K562 (cell line): ENCODE measurements around the gene CDH16. TPM values are rescaled to one million over a fixed set of nuclear protein-coding genes. Genes with fewer than 3 reads are reported as not detected.
A peak's percentile ranks its signal among the peaks of the same experiment; 100 is the strongest.

Experiments used
- CAMTA2 ChIP-seq: fragments of 250-450 bp; sonication (Bioruptor Pico); conservative IDR thresholded peaks from 2 replicates; pipeline ENCODE4 v1.5.1; 2022
- CBX5 ChIP-seq: IDR thresholded peaks from 2 replicates; pipeline ENCODE4 v1.6.1; 2014; ENCODE audit warnings: low read depth, borderline replicate concordance
- E2F3 ChIP-seq: fragments of 250-450 bp; sonication (Bioruptor Pico); IDR thresholded peaks from 2 replicates; pipeline ENCODE4 v1.4.0; 2020; ENCODE audit warnings: mild to moderate bottlenecking
- HOMEZ ChIP-seq: fragments of 250-450 bp; sonication (Bioruptor Pico); IDR thresholded peaks from 2 replicates; pipeline ENCODE4 v1.4.0; 2020; ENCODE audit warnings: mild to moderate bottlenecking, moderate library complexity
- KDM2B ChIP-seq: fragments of 250-450 bp; sonication (Bioruptor Pico); IDR thresholded peaks from 2 replicates; pipeline ENCODE4 v1.8.0; 2021; ENCODE audit warnings: mild to moderate bottlenecking, moderate library complexity
- KLF13 ChIP-seq: fragments of 450-650 bp; IDR thresholded peaks from 2 replicates; pipeline ENCODE4 v1.6.1; 2016; ENCODE audit warnings: missing genetic modification characterization, low read depth, mild to moderate bottlenecking, missing compliant biosample characterization, moderate library complexity, borderline replicate concordance
- MTA3 ChIP-seq: fragments of 450-650 bp; formaldehyde crosslinking; IDR thresholded peaks from 2 replicates; pipeline ENCODE4 v1.6.1; 2017; ENCODE audit warnings: mild to moderate bottlenecking, borderline replicate concordance
- PHB ChIP-seq: fragments of 250-450 bp; sonication (Bioruptor Pico); IDR thresholded peaks from 2 replicates; pipeline ENCODE4 v1.5.0; 2021
- RBM15 ChIP-seq: fragments of 200-400 bp; formaldehyde crosslinking; IDR thresholded peaks from 2 replicates; pipeline ENCODE4 v1.6.1; 2018; ENCODE audit warnings: mild to moderate bottlenecking, low read length, moderate library complexity; ENCODE audit not compliant: insufficient read depth
- RBM17 ChIP-seq: fragments of 200-400 bp; formaldehyde crosslinking; IDR thresholded peaks from 2 replicates; pipeline ENCODE4 v1.6.1; 2017; ENCODE audit warnings: low read depth, mild to moderate bottlenecking, low read length, borderline replicate concordance
- RBM25 ChIP-seq: fragments of 200-400 bp; formaldehyde crosslinking; IDR thresholded peaks from 2 replicates; pipeline ENCODE4 v1.6.1; 2018; ENCODE audit warnings: low read length, low read depth, moderate library complexity; ENCODE audit not compliant: severe bottlenecking
- RBM39 ChIP-seq: fragments of 200-400 bp; formaldehyde crosslinking; optimal IDR thresholded peaks from 2 replicates; pipeline ENCODE3; 2018; ENCODE audit warnings: low read depth, low read length
- RFX5 ChIP-seq: IDR thresholded peaks from 2 replicates; pipeline ENCODE4 v1.6.1; 2011; ENCODE audit warnings: low read depth, mild to moderate bottlenecking, improper control_type of control experiment, low read length
- TCF7 ChIP-seq: sonication (generic); IDR thresholded peaks from 2 replicates; pipeline ENCODE4 v1.6.1; 2016; ENCODE audit warnings: antibody characterized with exemption, borderline replicate concordance
- TEAD4 ChIP-seq, 2 experiments: sonication (generic) in 1 of 2; formaldehyde crosslinking in 1 of 2; IDR thresholded peaks; 2 replicates each; pipeline versions ENCODE4 v1.6.1 to v1.8.0; 2012 to 2022; ENCODE audit warnings: borderline replicate concordance in 1 of 2, inconsistent platforms in 1 of 2, low read length in 1 of 2, mild to moderate bottlenecking in 1 of 2, missing genetic modification reagents in 1 of 2
- THRA ChIP-seq: fragments of 450-650 bp; IDR thresholded peaks from 2 replicates; pipeline ENCODE4 v1.6.1; 2017; ENCODE audit warnings: mild to moderate bottlenecking, moderate library complexity
- ZNF134 ChIP-seq: fragments of 250-450 bp; sonication (Bioruptor Pico); conservative IDR thresholded peaks from 2 replicates; pipeline ENCODE4 v1.4.0; 2020
- ZNF143 ChIP-seq: sonication (generic); formaldehyde crosslinking; IDR thresholded peaks from 2 replicates; pipeline ENCODE4 v1.9.0; 2022; ENCODE audit warnings: mild to moderate bottlenecking, missing genetic modification reagents
- ZNF347 ChIP-seq: fragments of 450-650 bp; formaldehyde crosslinking; IDR thresholded peaks from 2 replicates; pipeline ENCODE4 v1.4.0; 2020; ENCODE audit warnings: low read depth, mild to moderate bottlenecking, moderate library complexity
- ZNF668 ChIP-seq: fragments of 250-450 bp; sonication (Bioruptor Pico); IDR thresholded peaks from 2 replicates; pipeline ENCODE4 v1.8.0; 2022; ENCODE audit warnings: mild to moderate bottlenecking, inconsistent platforms
- ZNF76 ChIP-seq: fragments of 250-450 bp; sonication (Bioruptor Pico); IDR thresholded peaks from 2 replicates; pipeline ENCODE4 v1.4.0; 2020; ENCODE audit warnings: mild to moderate bottlenecking, moderate library complexity, borderline replicate concordance
- polyA plus RNA-seq, 8 experiments: library from polyadenylated mRNA; depleted of rRNA in 4 of 8; stranded (reverse) in 5 of 8; unstranded in 3 of 8; fragments of >200 nt; fragmentation: Nextera tagmentation in 2 of 8; fragmentation: Illumina TruSeq in 1 of 8; extraction: Ambion mirVana in 2 of 8; extraction: Trizol in 1 of 8; gene quantifications; 2 replicates each; pipeline versions ENCODE4 v1.2.1 to v1.2.3, GENCODE V29; 2011 to 2014; ENCODE audit warnings: inconsistent platforms in 1 of 8, missing spikeins in 1 of 8
- total RNA-seq, 7 experiments: library from RNA; depleted of rRNA in 6 of 7; stranded (reverse); fragments of >200 nt in 6 of 7; fragmentation: Illumina TruSeq in 2 of 7; extraction: Trizol in 2 of 7; gene quantifications; 2 replicates each; pipeline versions ENCODE4 v1.2.1 to v1.2.3, GENCODE V29; 2011 to 2021; ENCODE audit warnings: low replicate concordance in 1 of 7

Gene CDH16
- total and polyA plus RNA-seq, 9 of the 15 experiments (the other 6 are each of a cell fraction or from before 2014, with no cell fraction given), result not detected

GRCh38 chr16:66872943-66873684 lies 45.6 kb downstream of the CDH16 start (continued):
- TF ChIP-seq ZNF134 (CRISPR knock-in tag) (no peak), E2F3 (CRISPR knock-in tag) (no peak), HOMEZ (CRISPR knock-in tag) (no peak), TEAD4 (IDR thresholded peaks at IDR 0.05; ENCODE audit: low read length) (no peak; the same call in 1 of the 2 replicates), TEAD4 (CRISPR knock-in tag; IDR thresholded peaks at IDR 0.05; ENCODE audit: borderline replicate concordance) (no peak), CAMTA2 (no peak), ZNF143 (CRISPR knock-in tag) (no peak), MTA3 (peak; percentile 87), RBM17 (no peak), ZNF347 (CRISPR knock-in tag) (no peak), RFX5 (no peak), ZNF668 (CRISPR knock-in tag) (0 out of 2 replicates have a peak, but pooled peaks have one; percentile 15), KLF13 (tag) (peak; percentile 77; the same call in 1 of the 2 replicates), TCF7 (no peak), RBM25 (peak; percentile 63), CBX5 (no peak), THRA (no peak), RBM39 (no peak), RBM15 (no peak), ZNF76 (no peak), PHB (CRISPR knock-in tag) (no peak), KDM2B (CRISPR knock-in tag) (no peak)
